GM19035 (cell line): ENCODE data around the gene SAMD8.
"Not testable (repeated sequence)": the region's sequence is repeated elsewhere in the genome, so short reads cannot be mapped to it uniquely, and the experiment has no call there.

ENCODE experiments used
- ATAC-seq: cut with Tn5 transposase; IDR thresholded peaks from one replicate; pipeline ENCODE4 v1.9.1; 2021; ENCODE audit not compliant: unreplicated experiment

SAMD8 gene

DNA sequence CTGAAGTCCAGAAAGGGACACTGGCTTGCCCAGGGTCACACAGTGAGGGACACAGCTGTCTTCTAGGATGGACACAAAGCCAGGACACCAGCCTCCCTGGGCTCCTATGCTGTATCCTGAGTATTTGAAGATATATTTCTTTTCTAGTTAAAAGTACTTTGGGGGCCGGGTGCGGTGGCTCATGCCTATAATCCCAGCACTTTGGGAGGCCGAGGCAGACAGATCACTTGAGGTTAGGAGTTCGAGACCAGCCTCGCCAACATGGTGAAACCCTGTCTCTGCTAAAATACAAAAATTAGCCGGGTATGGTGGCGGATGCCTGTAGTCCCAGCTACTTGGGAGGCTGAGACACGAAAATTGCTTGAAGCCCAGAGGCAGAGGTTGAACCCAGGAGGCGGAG is 4.6 kb upstream of the SAMD8 start:
- ATAC-seq = not testable (repeated sequence)

DNA sequence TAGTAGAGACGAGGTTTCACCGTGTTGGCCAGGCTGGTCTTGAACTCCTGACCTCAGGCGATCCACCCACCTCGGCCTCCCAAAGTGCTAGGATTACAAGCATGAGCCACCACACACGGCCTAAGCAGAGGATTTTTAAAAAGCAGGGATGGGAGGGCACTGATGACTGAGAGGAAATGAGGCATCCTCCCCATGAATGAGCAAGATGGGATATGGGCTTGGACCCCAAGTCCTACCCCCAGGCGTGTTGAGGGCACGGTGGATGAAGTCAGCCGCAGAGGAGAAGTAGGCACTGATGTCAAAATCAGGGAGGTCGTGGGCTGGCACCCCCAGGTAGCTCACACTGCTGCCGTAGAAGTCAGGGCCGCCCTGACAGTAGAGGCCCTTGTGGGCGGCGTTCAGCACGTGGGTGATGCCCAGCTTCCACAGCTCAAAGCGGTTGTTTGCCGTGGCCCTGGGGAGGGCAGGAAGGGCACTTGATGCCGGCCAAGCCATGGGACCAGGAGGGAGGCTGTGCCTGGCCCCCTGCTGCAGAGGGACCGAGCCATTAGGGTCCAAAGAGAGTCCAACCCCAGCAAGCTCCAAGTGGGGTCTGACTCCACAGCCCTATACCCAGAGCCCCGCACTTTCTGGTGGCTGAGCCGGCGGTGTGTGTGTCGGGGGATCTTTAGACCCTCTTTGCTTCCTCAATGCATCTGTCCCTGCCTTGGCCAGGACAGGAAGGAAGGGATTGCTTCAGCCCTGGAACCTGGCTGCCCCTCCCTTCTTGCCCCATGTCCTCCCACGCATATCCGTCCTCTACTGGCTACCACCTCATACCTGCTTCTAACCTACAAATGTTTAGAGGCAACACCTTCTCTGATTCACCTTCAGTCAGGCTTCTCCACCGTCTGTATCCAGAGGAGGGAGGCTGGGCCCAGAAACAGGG is 3.4 kb upstream of the SAMD8 start:
- no peak for ATAC-seq

- ATAC-seq = no peak
Measured at GRCh38 chr10:75108684-75109458, 2.6 kb upstream of the SAMD8 start.

GRCh38 chr10:75109459-75109778 is 2.0 kb upstream of the SAMD8 start:
- no peak for ATAC-seq

DNA sequence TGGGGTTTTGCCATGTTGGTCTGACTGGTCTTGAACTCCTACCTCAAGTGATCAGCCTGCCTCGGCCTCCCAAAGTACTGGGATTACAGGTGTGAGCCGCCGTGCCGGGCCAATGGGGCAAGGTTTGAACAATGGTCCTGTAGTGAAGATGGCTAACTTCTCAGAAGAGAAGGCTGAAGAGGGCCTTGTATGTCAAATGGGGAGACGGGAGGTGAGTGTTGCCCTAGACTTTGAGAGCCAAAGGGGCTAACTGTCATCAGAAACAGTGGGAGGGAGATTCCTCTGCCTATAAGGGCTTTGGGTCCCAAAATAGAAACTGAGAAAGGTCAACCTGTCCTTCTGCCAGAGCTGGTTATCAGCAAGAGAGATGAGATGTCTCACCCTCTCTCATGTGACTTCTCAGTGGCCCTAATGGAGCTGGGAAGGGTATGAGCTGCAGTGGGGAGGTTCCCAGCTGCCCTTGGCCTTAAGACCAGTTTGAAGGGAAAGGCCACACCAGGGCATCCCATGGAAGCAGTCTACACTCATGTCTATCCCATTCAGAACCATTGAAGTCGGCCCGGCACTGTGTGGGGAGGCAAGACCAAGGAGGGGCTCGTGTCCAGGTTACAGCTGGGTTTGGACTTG is 1.3 kb upstream of the SAMD8 start:
- no peak for ATAC-seq

GRCh38 chr10:75111907-75112679 is 637 bp downstream of the SAMD8 start:
- peak; percentile 18 for ATAC-seq

- no peak for ATAC-seq
Measured at GRCh38 chr10:75115137-75115536, 3.7 kb downstream of the SAMD8 start.

- not testable (repeated sequence) for ATAC-seq
Measured at GRCh38 chr10:75116941-75117775, 5.7 kb downstream of the SAMD8 start.

DNA sequence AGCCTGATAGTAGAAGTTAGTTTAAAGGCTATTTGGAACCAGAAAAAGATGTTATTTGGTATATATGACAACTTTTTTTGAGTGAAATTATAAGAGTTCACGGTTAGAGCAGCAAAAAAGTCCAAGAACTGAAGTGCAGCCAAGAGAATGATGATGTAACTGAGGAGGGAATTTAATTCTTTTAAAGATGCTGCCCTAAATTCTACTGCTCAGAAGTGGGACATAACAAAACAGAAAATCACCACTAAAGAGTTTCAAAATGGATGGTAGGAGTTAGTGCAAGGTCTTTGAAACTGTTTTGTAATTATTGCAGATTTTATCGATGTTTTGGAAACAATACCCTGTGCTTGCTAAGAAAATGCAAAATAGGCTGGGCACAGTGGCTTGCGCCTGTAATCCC is 6.5 kb downstream of the SAMD8 start:
- ATAC-seq = no peak

- ATAC-seq = not testable (repeated sequence)
Measured at GRCh38 chr10:75119444-75120066, 8.1 kb downstream of the SAMD8 start.

DNA sequence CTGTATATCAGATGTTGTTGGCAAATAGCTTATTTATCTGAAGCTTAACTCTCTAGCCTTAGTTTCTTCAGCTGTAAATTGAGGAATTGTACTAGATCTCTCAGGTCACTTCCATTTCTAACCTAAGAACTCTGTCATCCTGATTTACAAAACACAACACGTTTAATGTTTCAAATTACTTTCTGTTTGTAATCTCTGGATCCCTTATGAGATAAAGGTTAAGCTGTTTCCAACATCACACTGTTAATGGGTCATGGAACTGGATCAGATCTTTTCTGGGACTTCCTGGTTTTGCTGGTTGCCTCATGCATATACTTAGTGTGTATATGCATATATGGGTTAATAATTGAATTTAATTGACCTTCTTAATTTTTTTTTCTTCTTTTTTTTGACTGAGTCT is 9.9 kb downstream of the SAMD8 start:
- ATAC-seq = no peak

DNA sequence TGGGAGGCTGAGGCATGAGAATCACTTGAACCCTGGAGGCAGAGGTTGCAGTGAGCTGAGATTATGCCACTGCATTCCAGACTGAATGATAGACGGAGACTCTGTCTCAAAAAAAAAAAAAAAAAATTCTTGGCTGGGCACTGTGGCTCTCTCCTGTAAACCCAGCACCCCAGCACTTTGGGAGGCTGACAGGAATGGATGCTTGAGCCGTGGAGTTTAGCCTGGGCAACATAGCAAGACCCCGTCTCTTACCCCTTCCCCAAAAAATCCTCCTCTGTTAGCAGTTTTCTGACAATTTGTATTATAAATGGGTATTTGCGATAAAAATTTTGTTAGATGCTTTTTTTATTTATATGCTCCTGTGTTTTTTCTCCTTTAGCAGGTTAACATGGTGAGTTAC is 11.0 kb downstream of the SAMD8 start:
- no peak for ATAC-seq

DNA sequence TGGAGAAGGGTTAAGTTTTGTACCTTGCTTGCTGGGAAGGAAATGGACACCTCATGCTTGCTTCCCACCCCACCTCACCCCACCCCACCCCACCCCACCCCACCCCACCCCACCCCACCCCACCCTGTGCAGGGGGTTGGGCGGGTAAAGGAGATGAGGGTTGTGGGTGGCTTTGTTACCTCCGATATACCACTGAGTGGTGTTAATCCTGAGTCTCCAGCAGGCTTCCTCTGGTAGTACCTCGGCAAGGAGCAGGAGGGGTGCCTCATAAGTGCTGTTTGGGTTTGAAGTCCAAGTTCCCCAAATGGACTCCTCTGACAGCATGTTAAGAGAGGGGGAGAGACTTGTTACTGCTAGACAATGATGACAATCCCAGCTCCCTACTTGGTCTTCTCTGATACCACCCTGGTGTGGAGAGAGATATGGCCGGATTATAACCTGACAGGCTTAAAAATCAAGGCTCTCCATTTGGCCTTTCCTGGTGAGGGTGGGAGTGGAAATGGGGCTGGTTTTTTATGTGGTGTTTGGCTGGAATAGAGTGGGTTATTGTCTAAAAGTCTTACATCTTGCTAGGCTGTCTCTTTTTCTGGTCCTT is 11.7 kb downstream of the SAMD8 start:
- no peak for ATAC-seq

DNA sequence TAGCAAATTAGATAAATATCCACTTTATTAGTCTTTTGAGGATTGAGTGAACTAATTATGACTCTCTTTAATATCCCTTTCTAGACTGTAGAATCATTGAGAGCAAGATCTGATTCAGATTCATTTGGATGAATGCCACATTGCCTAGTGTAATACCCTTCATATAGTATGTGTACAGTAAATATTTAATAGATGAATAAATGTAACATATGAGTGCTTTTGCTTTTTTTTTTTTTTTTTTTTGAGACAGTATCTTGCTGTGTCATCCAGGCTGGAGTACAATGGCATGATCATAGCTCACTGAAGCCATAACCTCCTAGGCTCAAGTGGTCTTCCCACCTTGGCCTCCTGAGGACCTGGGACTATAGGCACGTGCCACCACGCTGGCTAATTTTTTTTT is 14.8 kb downstream of the SAMD8 start:
- ATAC-seq = no peak

DNA sequence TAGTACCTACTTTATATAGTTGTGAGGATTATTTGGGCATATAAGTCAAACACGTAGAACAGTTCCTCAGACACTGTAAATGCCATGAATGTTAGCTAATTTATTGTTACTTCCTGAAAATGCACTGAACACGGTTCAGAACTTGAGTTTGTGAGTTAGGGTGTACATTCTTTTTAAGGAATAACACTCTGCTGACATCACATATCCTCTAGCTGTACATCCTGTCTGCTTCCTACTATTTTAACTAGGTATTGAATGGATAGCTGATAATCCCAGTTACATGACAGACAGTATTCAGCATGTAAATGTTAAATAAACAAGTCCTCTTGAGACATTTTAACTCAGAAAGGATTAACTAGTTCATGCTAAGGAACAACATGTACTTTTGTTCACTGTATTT is 16.0 kb downstream of the SAMD8 start:
- no peak for ATAC-seq

- ATAC-seq = not testable (repeated sequence)
Measured at GRCh38 chr10:75128985-75129384, 17.5 kb downstream of the SAMD8 start.

DNA sequence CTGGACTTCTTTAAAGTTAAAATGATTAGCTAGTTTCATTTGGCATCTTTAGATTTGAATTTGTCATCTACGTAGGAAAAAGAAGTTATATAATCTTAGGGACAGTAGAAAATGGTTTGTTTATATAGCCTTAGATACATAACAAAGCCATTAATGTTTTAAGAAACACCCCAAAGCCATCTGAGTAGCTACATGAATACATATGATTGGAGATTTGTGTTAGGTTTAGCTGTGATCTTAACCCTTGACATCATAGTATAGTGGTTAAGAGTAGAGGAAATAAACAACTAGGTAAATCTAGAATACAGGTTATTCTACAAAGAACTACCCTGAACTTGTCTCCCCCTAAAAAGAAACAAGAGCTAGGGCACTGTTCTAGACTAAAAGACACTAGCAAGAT is 18.1 kb downstream of the SAMD8 start:
- no peak for ATAC-seq

DNA sequence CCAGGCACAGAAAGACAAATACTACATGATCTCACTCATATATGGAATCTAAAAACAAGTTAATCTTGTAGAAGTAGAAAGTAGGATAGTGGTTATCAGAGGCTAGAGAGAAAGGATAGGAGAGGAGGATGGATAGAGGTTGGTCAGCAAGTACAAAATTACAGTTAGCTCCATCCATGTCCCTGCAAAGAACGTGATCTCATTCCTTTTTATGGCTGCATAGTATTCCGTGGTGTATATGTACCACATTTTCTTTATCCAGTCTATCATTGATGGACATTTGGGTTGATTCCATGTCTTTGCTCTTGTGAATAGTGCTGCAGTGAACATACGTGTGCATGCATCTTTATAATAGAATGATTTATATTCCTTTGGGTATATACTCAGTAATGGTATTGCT is 22.2 kb downstream of the SAMD8 start:
- not testable (repeated sequence) for ATAC-seq

DNA sequence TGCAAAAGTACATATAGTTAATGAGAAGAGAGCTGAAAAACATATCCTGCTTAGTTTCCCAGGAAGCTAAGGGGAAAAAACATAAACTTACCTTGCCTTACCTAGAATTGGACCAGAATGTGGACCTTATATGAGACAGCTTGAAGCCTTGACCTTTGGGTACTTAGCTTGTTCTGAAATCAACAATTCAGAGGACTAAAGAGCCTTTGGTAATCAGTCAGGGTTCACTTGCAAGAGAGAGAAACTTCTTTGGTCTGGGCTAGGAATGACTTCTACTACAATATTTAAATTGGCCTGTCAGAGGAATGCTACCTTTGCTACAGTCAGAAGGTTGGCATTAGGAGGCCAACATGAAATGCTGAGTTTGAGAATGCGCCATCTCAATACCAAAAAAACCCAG is 24.9 kb downstream of the SAMD8 start:
- ATAC-seq = no peak
